GM10248 (cell line): ENCODE results near the gene IVD.

Experiments
- CTCF ChIA-PET: fragments of 300-600 bp; sonication (Branson Sonifier 250); formaldehyde crosslinking; extraction: SDS; loops from one replicate; lab custom pipeline; 2021; ENCODE audit warnings: antibody characterized with exemption; lab: Yijun Ruan, JAX
- POLR2A ChIA-PET: fragments of 350-650 bp; sonication (Branson Sonifier 250); formaldehyde crosslinking; extraction: SDS; loops from one replicate; lab custom pipeline; 2020; ENCODE audit warnings: antibody characterized with exemption; lab: Yijun Ruan, JAX
- DNase-seq: peaks from one replicate; pipeline ENCODE4 v3.0.0; 2012; ENCODE audit errors: extremely low spot score
- TF ChIP-seq, protein P1 (sequence below): IDR thresholded peaks from 2 replicates; pipeline ENCODE4 v1.5.1; 2012; ENCODE audit warnings: mild to moderate bottlenecking, low read depth; ENCODE audit errors: extremely low read depth, missing control alignments, control extremely low read depth

The IVD gene

DNA sequence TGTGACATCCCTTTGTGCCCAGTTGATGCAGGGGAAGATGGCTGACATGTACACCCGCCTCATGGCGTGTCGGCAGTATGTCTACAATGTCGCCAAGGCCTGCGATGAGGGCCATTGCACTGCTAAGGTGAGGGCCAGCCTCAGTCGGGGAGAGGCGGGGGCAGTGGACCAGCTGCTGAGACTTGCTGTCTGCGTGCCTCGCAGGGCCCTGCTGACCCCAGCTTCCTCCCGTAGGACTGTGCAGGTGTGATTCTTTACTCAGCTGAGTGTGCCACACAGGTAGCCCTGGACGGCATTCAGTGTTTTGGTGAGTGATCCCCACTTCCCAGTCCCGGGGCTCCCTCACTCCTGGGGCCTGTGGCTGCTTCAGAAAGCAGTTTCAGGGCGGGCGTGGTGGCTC is 10.5 kb downstream of the IVD start:
- ChIA-PET CTCF (interaction anchor here (2.5 to 13.9 kb wide), 3 partner anchors 10 to 78 kb away, joined by 9 to 179 read pairs (median 15); partner anchors contain the start of gene IVD), POLR2A (no interaction called here)
- TF ChIP-seq, protein P1, sequence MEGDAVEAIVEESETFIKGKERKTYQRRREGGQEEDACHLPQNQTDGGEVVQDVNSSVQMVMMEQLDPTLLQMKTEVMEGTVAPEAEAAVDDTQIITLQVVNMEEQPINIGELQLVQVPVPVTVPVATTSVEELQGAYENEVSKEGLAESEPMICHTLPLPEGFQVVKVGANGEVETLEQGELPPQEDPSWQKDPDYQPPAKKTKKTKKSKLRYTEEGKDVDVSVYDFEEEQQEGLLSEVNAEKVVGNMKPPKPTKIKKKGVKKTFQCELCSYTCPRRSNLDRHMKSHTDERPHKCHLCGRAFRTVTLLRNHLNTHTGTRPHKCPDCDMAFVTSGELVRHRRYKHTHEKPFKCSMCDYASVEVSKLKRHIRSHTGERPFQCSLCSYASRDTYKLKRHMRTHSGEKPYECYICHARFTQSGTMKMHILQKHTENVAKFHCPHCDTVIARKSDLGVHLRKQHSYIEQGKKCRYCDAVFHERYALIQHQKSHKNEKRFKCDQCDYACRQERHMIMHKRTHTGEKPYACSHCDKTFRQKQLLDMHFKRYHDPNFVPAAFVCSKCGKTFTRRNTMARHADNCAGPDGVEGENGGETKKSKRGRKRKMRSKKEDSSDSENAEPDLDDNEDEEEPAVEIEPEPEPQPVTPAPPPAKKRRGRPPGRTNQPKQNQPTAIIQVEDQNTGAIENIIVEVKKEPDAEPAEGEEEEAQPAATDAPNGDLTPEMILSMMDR = no peak
- no peak for DNase-seq

DNA sequence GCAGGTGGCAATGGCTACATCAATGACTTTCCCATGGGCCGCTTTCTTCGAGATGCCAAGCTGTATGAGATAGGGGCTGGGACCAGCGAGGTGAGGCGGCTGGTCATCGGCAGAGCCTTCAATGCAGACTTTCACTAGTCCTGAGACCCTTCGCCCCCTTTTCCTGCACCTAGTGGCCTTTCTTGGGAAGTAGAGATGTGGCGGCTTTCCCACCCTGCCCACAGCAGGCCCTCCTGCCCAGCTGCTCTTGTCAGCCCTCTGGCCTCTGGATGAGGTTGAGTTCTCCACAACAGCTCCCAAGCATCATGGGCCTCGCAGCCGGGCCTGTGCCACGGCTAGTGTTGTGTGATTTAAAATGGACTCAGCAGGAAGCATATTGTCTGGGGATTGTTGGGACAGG is 12.5 kb downstream of the IVD start:
- ChIA-PET POLR2A (no interaction called here), CTCF (interaction anchor here (1.0 to 13.9 kb wide), 8 partner anchors 13 to 139 kb away, joined by 3 to 179 read pairs (median 8); partner anchors contain the start of gene IVD)
- TF ChIP-seq, protein P1 = no peak
- DNase-seq = no peak

DNA sequence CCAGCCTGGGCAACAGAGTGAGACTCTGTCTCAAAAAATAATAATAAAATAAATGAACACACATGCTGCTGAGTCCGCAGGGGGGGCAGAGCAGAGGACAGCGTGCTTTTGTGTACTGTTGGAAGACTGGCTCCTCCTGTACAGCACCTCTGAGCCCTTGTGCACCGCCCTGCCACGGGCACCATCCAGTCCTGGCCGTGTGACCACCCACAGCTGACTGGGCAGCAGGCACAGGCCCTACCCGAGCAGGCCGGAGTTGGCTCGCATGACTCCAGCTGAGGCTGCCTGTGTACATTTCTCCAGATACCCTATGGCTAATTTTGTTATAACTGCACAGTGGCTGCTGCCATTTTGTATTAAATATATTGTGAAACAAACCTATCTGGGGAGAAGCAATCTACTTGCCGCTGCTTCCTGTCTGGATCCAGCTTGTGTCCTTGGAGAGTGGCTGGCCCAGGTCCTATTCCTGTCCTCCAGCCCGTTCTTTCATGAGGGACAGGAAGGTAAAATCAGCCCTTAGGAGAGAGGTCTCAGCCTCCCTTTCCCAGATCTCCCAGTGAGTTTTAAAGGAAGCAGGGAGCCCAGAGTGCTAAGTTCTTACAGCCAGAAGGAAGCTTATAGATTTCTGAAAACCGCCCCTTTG is 14.6 kb downstream of the IVD start:
- TF ChIP-seq, protein P1 = no peak
- CTCF ChIA-PET = interaction anchor here (0.8 to 13.9 kb wide), 11 partner anchors 11 to 203 kb away, joined by 3 to 179 read pairs (median 8); partner anchors contain the start of genes CCDC9B and IVD
- no peak for DNase-seq
- POLR2A ChIA-PET = no interaction called here

DNA sequence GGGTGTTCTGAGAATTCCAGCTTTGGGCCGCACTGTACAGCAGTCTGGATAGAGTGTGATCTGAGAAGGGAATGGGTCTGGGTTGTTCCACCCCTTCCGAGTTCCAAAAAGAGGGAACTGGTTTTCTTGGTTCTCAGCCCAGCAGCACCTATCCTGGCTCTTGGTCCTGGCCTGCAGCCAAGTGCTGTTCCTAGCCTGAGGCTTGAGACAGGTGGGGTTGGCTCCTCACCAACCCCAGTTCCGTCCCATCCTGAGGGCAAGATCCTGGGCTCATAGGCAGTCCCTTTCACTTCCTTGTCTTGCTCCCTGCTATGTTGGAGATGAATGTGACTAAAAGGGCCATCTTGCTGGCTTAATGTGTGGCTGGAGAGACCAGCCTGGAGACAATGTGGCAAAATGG is 15.2 kb downstream of the IVD start:
- ChIA-PET POLR2A (no interaction called here), CTCF (interaction anchor here (0.8 to 13.9 kb wide), 17 partner anchors 10 to 203 kb away, joined by 3 to 179 read pairs (median 7); partner anchors contain the start of genes CCDC9B and IVD)
- DNase-seq = no peak
- TF ChIP-seq, protein P1 = no peak

DNA sequence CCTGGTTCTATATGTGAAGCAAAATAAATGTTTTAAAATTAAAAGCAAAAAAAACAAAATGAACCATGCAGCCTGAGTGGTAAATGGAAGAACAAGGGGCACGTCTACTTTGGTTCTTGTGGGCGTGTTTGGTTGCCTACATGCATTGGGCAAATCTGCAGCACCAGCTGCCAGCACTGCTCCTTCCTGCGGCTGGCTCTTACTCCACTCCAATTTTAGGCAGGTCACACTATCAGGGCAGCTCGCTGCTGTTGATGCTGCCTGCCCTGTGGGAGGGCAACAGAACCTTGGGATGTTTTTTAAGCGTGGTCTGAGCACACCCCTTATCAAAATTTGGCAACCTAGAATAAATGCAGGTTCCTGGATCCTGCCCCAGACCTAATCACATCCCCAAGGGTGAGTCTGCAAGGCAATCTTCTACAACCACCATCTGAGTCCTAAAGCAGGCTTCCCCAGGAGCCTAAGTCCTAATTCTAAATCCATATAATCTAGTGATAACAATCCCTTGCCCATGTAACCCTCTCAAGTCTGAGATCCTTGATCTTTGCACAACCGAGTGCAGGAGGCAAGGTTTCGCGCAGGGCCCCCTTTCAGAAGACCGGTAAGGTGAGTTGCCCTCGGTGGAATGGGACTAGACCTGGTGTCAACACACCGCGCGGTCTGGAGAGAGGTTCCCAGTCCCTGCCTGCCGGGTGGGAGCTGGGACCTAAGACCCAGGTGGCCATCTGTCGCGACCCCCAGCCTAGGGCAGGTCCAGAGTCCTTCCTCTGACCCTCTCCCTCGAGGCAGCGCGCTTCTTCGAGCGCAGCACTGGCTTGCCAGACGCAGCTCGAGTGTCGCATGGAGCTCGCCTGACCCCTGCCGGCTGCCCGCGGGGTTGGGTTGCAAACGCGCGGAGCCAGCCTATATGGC is 15.9 kb downstream of the IVD start:
- TF ChIP-seq, protein P1 = peak; percentile 94
- ChIA-PET POLR2A (interaction anchor here (0.6 kb wide), 1 partner anchor 46 kb away, joined by 4 read pairs; no protein-coding TSS in a partner anchor), CTCF (interaction anchor here (0.6 to 13.9 kb wide), 33 partner anchors 8 to 204 kb away, joined by 3 to 179 read pairs (median 5); partner anchors contain the start of genes CCDC9B, IVD and KNSTRN)

More for the DNA sequence above, 15.9 kb downstream of the IVD start:
- peak; percentile 91 for DNase-seq
